NCI-H446 treated with DMSO at 0.1 percent for 48 hours (cell line): ENCODE data around the gene ZFP3.
"Not testable (repeated sequence)": the region's sequence is repeated elsewhere in the genome, so short reads cannot be mapped to it uniquely, and the experiment has no call there.

Experiments
- DNase-seq: peaks from one replicate; lab custom pipeline; 2025; lab: John Stamatoyannopoulos, UW

ZFP3 gene

DNA sequence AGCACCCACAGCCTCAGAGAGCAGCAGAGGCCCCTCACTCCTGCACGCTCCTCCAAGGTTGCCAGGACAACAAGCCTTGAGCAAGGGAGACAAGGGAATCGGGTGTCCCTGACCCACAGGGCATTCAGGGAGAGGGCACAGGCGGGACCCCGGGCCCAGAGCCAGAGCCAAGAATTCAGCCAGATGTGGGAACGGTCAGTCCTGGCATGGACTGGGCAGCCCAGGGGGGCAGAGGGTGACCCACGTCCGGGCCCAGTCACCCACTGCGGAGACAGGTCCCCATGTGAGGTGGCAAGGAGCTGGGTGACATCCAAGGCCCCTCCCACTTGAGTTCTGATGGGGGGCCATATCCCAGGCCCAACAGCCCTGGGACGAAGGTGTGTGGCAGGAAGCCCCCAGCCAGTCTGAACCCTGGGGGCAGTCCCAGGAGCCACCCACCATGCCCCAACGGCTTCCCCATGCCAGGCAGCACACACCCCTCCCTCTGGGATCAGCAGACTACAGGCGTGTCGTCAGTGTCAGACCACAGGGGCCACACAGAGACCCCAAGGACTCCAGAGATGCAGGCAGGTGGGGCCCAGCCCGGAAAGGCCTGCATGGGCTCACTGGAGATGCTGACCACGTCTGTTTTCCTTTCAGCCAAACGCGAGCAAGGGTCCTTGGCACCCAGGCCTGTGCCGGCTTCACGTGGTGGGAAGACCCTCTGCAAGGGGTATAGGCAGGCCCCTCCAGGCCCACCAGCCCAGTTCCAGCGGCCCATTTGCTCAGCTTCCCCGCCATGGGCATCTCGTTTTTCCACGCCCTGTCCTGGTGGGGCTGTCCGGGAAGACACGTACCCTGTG, 60.6 kb downstream of the ZFP3 start:
- no peak for DNase-seq

GRCh38 chr17:5139458-5139732, 61.1 kb downstream of the ZFP3 start:
- no peak for DNase-seq

GRCh38 chr17:5142877-5143276, 64.6 kb downstream of the ZFP3 start:
- not testable (repeated sequence) for DNase-seq
